Activated T-cell treated with anti-CD3 and anti-CD28 coated beads, Interleukin-2, amount 50 U/mL, for 1 hour (primary cell): ENCODE data around the gene RBM26.
"Not testable (repeated sequence)": the region's sequence is repeated elsewhere in the genome, so short reads cannot be mapped to it uniquely, and the experiment has no call there.

Experiments
- DNase-seq: peaks from one replicate; pipeline ENCODE4 v3.0.0-alpha.2; 2020

The RBM26 gene

DNA sequence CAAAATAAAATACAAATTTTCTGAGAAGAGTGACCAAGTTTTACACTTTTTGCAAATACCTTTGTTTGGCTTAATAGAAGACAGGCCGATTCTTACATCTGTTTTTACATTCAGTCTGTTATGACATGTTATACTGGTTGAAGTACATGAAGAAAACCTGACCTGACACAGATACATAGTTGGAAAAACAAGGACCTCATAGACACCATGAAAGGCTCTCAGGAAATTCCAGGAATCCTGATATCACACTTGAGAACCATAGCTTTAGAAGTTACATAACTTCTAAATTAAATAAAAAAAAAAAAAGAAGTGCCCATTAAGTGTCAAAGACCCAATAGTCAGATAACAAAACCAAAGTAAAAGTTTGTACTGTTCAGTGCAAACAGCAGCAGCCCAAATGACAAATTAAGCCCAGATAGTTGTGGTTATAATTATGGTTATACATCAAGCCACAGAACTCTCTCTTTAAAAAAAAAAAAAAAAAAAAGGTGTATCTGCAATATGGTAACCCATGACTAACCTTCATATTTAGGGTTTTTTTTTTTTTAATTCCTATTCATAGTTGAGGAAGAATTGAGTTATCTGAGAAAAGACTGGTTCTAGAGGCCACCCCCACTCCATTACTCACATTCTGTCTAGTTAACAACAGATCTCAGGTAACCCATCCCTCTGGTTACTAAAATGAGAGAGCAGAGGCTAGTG, 19.8 kb downstream of the RBM26 start:
- no peak for DNase-seq

DNA sequence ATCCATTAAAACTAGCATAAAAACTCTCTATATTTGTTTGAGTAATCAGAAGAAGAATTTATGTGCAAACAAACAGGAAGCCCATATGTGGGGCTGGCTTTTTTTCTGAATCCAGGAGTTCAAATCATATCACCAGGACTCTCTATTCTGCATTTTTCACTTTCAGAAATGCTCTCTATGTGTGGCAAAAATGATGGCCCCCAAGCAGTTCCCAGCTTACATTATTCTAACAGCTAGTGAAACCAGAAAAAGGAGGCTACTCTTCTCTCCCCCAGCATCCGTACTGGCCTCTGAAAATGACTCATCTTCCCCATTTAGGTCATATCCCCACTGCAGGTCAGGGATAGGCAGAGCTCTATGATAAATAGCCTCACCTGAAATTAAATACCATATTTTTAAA, 20.4 kb downstream of the RBM26 start:
- DNase-seq, result no peak

DNA sequence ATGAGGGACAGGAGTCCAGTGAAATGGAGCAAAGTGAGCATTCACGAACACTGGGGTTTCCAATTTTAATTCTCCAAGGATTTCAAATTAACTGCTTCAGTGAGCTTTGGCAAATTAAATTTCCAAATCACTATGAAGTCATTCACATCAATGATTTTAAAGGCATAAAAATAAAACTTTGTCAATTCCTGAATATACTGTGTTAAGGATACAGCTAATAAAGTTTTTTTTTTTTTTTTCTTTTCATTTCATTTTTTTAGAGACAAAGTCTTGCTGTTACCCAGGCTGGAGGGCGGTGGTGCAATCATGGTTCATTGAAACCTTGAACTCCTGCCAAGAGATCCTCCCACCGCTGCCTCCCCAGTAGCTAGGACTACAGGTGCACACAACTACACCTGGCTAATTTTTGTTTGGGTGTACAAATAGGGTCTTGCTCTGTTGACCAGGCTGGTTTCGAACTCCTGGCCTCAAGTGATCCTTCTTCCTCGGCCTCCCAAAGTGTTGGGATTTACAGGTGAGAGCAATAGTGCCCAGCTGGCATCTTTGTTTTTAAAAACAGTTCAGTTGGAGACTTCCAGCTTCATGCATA, 21.9 kb downstream of the RBM26 start:
- DNase-seq, result no peak

DNA sequence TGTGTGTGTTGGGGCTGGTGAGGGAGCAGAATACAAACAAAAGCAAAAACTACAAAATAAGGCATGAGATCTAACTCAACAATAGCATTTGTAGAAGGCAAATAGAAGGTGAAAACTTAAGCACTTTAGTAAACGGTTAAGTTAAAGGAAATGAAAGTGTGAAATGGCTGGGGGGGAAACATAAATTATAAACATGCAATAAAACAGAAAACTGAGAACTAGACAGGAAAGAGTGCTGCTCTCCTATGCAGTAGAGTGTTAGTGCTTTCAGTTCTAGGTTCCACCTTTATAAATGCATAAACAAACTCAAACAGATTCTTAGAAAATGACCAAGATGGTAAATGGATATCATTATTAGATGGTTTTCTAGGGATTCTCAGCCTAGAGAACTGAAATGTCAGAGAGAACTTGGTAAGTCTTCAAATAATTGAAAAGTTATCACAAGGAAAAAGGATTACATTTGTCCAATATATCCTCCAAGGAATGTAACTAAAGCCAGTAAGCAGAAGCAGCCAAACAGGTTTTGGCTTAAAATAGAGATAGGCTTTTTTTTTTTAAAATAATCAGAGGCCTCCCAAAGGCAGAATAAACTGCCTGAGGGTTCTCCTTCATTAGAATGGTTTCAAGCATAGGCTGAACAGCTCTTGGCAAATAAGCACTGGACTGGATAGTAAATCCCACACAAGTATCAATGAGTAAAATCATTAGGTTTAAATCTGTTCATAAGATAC, 23.3 kb downstream of the RBM26 start:
- DNase-seq, result no peak

DNA sequence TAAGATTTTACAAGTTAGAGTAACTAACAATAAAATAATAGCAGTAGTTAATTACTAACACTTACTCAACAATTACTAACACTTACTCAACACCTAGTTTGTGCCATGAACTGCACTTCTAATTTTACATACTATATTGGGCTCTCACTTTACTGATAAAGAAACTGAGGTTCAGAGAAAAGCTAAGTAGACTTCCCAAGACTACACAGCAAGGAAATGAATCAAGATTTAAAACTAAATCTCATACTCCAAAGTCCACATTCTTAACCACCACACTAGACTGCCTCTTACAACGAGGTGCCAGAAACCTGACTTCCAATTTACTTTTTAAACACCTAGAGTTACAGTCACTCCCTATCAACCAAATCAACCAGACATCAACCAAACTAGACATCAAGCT, 25.1 kb downstream of the RBM26 start:
- DNase-seq, result no peak

DNA sequence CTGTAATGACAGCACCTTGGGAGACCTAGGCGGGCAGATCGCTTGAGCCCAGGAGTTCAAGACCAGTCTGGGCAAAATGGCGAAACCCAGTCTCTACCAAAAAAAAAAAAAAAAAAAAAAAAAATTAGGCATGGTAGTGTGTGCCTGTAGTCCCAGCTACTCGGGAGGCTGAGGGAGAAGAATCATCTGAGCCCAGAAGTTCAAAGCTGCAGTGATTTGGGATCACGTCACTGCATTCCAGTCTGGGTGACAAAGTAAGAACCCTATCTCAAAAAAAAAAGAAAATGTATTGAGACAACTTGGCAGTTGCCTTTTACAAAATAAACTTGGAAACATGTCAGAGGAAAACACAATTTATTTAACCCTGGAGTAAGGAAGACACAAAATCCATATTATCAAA, 26.8 kb downstream of the RBM26 start:
- no peak for DNase-seq

DNA sequence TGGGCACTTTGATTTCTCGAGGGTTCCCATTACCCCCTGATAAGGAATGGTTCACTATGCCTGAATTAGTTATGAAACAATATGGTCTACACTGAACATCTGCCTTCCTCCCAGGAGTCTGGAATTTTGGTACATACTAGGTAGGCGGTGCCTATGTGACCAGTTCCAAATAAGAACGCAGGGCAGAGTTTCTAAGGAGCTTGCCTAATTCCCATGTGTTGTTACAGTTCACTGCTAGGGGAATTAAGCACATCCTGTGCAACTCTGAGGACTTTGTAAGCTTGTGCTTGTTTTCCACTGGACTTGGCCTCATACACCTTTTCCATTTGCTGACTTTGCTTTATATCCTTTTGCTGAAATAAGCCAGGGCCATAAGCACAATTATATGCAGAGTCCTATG, 29.2 kb downstream of the RBM26 start:
- no peak for DNase-seq

DNA sequence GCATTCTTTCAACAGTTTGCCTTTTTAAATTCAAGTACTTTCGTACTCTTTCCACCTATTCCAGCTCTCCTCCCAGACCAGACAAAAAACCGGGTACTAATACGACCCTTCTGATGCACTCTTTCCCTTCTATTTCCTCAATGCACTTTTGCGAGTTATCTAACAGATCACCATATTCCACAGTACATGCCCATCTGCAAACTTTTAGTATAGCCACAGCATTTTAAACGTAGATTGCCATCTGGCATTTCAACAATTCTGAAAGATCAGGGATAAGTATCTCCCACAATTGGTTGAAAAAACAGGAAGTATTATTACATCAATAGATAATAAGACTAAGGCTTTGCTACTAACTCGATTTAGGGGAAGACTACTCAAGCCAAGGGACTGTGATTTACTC, 31.5 kb downstream of the RBM26 start:
- no peak for DNase-seq

DNA sequence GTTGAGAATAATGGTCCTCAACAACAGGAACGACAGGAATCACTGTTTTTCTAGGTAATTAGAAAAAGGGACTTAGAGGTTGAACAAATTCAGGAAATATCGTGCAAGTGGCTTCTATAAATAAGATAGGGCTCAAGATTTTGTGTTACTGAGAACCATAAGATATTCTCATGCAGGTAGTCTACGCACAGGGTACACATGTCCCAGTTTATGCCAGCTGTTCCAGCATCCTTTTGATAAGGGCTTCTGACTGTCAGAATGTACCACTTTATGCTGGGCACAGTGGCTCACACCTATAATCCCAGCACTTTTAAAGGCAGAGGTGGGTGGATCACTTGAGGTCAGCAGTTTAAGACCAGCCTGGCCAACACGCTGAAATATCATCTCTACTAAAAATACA, 32.1 kb downstream of the RBM26 start:
- no peak for DNase-seq

DNA sequence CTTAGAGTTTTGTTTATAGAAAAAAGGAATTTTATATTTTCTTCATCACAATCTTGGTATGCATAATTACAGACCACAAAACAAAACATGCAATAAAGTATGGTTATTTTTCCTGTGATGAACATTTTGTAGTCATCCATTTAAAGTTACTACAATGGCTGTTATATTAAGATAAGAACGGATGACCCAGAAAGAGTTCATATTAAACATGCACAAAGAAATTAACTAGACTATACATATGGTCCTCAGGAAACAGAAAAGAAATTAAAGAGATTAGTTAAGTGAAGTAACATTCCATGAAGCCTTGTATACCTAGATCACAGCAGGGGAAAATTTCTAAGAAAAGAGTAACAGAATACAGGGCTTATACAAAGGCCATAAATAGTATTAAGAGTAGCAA, 36.8 kb downstream of the RBM26 start:
- DNase-seq, result no peak

DNA sequence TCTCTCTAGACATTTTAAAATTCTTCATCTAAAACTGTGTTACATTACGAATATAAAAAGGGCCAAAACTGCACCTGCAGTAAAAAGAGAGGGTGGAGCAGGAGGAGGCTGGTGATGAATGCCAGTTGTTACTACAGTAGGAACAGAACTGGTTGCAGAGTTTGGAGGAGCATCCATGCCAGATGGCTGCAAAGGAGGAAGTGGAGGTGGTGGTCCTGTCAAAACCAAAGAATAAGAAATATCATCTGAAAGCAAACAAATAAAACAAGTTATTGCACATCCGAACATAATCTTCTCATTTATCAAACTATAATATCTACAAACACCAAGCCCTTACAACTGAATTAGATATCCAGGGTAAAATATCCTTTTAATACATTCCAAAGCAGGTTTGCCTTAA, 40.1 kb downstream of the RBM26 start:
- DNase-seq, result no peak

DNA sequence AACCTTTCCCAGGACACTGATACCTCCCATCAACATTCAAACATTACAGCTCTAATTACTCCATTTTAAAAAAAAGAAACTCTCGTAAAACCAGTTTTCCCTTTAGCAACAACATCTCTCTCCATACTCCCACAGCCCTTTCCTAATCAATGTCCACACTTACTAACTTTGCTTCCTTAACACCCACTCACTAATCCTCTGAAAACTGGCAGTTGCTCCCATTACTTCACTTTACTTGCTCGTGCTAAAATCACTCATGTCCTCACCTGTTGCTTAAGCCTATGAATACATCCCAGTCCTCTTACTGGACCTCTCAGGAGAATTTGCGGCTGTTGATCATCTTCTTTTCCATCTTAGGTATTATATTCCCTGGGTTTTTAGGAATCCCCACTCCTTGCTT, 44.8 kb downstream of the RBM26 start:
- no peak for DNase-seq

DNA sequence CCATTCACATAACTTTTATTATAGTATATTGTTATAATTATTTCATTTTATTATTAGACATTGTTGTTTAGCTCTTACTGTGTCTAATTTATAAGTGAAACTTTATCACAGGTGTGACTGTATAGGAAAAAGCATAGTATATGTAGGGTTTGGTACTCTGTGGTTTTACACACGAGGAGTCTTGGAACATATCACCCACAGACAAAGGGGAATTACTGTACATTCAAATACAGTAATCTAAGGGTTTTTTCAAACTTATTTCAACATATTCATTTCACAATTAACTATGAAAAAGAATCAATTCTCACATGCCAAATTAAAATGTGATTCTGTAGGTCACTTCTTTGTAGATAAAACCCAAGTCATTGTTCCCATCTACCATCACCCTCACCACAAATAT, 46.0 kb downstream of the RBM26 start:
- DNase-seq, result no peak

DNA sequence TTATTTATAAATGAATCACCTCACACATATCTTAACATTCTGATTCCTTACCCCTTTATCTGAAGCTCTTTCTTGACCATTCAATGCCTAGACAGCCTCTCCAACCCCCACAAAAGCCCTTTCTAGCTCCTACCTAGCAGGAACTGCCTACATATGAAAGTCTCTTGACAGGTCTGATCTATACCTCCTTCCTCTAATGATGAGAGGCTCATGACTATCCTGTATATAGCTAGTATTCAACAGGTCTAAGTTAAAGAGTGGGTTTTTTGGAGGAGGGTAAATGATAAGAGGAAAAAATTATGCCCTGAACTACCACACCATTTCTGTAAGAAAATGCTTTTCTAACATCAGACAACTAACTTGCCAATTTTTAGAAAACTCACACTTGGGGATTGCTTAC, 47.0 kb downstream of the RBM26 start:
- DNase-seq, result no peak

DNA sequence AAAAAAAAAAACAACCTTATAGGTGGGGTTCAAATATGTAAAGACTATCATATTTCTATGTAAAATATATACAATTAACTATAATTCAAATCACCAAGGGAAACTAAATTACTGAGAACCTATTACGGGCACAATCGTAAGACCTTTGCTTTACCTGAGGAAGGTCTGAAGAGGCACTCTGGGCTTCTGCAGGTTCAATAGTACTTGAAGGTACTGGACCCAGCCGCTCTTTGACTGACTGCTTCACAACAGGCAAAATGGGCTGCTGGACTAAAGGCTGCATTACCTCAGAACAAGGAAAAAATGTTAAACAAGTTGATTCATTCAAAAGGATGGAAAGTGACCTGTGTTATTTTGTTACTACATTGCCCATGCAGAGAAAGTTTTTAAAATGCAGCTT, 51.8 kb downstream of the RBM26 start:
- DNase-seq, result no peak

DNA sequence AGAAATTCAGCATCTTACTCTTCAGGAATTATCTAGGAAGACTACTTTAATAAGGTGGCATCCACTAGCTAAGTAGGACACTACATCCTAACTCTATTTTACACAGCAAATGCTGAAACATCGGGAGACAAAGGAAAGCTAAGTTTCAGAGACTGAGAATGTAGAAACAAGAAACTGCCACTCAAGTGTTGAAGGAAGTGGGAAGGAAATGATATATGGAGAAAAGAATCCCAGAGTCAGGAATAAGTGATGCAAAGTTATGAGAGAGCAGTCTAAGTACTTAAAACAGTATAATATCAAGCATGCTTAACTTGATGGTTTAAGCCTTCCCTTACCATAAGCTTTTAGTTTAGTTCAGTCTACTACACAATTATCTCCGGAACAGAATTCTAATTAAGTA, 52.4 kb downstream of the RBM26 start:
- DNase-seq, result no peak

DNA sequence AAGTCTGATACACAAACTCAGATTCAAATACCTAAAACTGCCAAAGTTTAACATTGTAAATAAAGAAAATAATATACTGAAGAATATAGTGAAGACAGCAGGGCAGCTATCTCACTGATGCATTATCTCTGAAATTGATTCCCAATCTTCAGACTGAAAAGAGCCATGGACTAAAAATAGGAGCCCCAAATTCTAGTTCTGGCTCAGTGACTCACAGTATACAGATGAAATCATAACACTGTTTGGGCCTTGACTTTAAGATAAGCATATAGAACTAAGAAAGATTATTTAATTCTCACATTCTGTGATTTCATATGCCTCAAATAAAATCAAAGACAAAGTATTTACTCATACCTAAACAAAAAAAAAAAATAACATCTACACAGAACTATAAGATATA, 53.9 kb downstream of the RBM26 start:
- no peak for DNase-seq

DNA sequence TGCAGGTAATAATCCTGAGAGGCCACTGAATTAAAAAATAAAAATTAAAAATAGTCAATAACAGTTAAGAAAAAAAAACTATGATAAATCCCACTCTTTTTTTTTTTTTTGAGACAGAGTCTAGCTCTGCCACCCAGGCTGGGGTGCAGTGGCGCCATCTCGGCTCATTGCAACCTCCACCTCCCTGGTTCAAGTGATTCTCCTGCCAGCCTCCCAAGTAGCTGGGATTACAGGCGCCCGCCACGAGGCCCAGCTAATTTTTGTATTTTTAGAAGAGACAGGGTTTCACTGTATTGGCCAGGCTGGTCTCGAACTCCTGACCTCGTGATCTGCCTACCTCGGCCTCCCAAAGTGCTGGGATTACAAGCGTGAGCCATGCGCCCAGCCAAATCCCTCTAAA, 56.4 kb downstream of the RBM26 start:
- not testable (repeated sequence) for DNase-seq

DNA sequence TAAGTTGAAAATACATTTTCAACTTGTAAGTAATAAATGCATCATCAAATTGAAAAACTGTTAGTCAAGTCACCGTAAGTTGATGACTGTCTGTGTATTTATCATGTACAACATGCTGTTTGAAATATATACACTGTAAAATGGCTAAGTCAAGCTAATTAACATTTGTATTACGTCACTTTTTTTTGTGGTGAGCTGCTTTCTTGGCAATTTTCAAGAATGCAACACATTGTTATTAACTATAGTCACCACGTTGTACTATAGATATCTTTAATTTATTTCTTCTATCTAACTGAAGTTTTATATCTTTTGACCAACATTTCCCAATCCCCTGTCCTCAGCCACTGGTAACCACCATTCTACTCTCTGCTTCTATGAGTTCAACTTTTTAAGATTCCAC, 57.0 kb downstream of the RBM26 start:
- no peak for DNase-seq

DNA sequence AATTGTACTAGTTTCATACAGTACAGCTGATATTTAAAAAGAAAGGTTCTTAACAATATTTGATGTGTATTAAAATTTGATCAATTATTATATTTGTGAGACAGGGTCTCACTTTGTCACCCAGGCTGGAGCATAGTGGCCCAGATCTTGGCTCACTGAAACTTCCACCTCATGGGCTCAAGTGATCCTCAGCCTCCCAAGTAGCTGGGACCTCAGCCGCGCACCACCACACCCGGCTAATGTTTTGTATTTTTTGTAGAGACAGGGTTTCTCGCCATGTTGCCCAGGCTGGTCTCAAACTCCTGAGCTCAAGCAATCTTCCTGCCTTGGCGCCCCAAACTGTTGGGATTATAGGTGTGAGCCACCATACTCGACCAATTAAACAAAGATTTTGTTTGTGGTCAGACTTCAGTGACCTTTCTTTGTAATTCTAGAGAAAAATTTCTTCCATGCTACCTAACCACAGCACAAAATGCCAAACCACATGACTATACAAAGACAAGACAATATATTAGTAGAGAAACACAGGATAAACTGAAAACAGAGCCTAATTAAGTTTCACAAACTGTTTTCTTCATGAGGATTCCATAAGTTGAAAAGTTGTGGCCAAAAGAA, 59.6 kb downstream of the RBM26 start:
- no peak for DNase-seq

DNA sequence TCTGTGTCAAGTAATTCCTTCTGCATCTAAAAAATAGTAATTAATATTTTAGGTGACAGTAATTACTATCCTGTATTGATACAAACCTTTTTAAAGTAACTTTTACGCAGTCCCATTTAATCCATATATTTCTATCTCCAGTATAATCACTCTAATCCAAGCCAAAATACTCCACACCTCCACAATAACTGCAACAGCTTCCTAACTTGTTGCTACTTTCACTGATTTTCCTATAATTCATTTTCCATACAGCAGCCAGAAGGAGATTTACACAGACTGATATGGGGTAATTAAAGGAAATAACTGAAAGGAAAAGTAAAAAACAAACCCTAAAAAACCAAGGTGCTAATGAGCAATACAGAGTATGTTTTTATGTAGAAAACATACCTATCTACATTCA, 64.9 kb downstream of the RBM26 start:
- DNase-seq, result no peak

DNA sequence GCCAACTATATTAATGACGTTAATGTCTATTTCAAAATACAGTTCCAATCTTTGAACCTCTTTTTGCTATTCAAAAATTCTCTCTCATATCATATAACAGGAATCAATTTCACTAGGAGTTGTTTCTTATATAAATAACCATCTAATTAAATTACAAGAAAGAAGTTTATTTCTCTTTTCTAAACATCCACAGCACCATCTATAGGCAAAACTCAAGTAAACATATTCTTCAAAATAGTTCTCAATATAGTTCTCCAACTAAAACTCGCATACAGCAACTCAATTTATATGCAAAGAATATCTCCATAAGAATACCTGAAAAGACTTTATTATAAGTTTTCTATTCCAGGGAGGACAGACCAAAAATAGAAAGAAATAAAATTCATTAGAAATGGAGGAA, 65.6 kb downstream of the RBM26 start:
- no peak for DNase-seq

DNA sequence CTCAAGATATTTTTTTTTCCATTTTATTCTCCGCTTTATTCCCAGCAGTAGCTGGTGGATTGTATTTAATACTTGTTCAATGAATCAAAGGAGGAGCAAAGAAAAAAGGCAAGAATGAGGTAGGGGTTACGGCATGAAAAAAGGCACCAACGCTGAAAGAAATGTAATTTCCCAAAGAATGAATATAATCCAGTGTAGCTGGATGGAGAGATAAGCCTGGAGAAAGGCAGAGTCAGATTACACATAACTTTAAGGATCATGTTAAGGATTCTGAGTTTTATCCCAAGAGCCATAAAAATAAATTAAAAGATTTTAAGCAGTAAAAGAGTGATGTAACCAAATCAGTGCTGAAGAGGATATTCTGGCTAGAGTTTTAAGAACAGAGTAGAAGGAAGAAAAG, 67.7 kb downstream of the RBM26 start:
- no peak for DNase-seq

DNA sequence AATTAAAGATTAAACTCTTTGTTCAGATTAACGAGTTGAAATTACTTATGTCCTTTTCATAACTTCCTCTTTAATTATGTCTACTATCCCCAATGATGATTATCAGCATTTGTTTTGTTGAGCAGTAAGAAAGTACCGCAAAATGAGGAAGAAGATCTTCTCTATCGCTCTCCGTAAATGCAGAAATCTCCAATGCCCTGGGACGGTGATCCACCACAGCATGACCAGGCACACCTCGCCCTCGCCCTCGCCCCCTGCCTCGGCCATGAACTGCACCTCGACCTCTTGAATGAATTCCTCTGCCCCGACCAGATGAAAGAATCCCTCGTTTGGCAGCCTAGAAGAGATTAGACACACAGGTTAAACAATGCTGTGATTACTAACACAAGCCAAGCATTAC, 69.1 kb downstream of the RBM26 start:
- DNase-seq, result no peak
